WTC11 (cell line): ENCODE measurements around the gene MRNIP. TPM values are rescaled to one million over a fixed set of nuclear protein-coding genes. Genes with fewer than 3 reads are reported as not detected.
A peak's percentile ranks its signal among the peaks of the same experiment; 100 is the strongest.

ENCODE experiments used
- ATAC-seq: fragments of 200-7000 bp; cut with Tn5 transposase; 2 replicates; pipeline ENCODE4 v1.10.0; 2021; ENCODE audit warnings: mild to moderate bottlenecking, moderate library complexity
- CTCF ChIA-PET: fragments of 300-600 bp; sonication (Branson Sonifier 250); formaldehyde crosslinking; loops from one replicate; lab custom pipeline; 2021; ENCODE audit warnings: antibody characterized with exemption; lab: Charles Lee
- POLR2A ChIA-PET: fragments of 350-600 bp; sonication (Branson Sonifier 250); formaldehyde crosslinking; loops from one replicate; lab custom pipeline; 2021; ENCODE audit warnings: antibody characterized with exemption; lab: Charles Lee
- DNase-seq: peaks from one replicate; pipeline ENCODE4 v3.0.0; 2021; ENCODE audit warnings: low spot score
- H3K27ac Mint-ChIP-seq: 2 replicates; pipeline ENCODE4 v1.8.0; 2021; ENCODE audit warnings: mixed read lengths
- H3K27me3 Mint-ChIP-seq: 2 replicates; pipeline ENCODE4 v1.8.0; 2021; ENCODE audit warnings: low read depth, mild to moderate bottlenecking, moderate library complexity, mixed read lengths
- H3K36me3 Mint-ChIP-seq: 2 replicates; pipeline ENCODE4 v1.8.0; 2021; ENCODE audit warnings: mixed read lengths
- H3K4me1 Mint-ChIP-seq: 2 replicates; pipeline ENCODE4 v1.8.0; 2022; ENCODE audit warnings: mixed read lengths
- H3K4me3 Mint-ChIP-seq: 2 replicates; pipeline ENCODE4 v1.8.0; 2021; ENCODE audit warnings: mild to moderate bottlenecking, moderate library complexity, mixed read lengths
- H3K9me3 Mint-ChIP-seq: 2 replicates; pipeline ENCODE4 v1.8.0; 2021; ENCODE audit warnings: mixed read lengths
- CBFB ChIP-seq: sonication (generic); formaldehyde crosslinking; IDR thresholded peaks from 2 replicates; pipeline ENCODE4 v1.8.1; 2022; ENCODE audit warnings: mild to moderate bottlenecking, low read depth, missing genetic modification reagents
- FOXJ3 ChIP-seq: sonication (generic); formaldehyde crosslinking; IDR thresholded peaks from 2 replicates; pipeline ENCODE4 v1.9.0; 2021; ENCODE audit warnings: missing genetic modification reagents, mild to moderate bottlenecking, borderline replicate concordance
- HMGA2 ChIP-seq: fragments of 250-450 bp; sonication (Bioruptor Pico); IDR thresholded peaks from 2 replicates; pipeline ENCODE4 v1.4.0; 2021; ENCODE audit warnings: mild to moderate bottlenecking, moderate library complexity
- MYBL2 ChIP-seq: sonication (generic); formaldehyde crosslinking; IDR thresholded peaks from 2 replicates; pipeline ENCODE4 v1.8.1; 2023; ENCODE audit warnings: mild to moderate bottlenecking, moderate library complexity, missing genetic modification reagents
- NFYB ChIP-seq: sonication (generic); formaldehyde crosslinking; conservative IDR thresholded peaks from 2 replicates; pipeline ENCODE4 v1.8.0; 2022; ENCODE audit warnings: low read depth, missing genetic modification reagents
- NR1H2 ChIP-seq: sonication (generic); formaldehyde crosslinking; IDR thresholded peaks from 2 replicates; pipeline ENCODE4 v1.9.0; 2021; ENCODE audit warnings: mild to moderate bottlenecking, moderate library complexity, missing genetic modification reagents
- NR3C1 ChIP-seq: sonication (generic); formaldehyde crosslinking; conservative IDR thresholded peaks from 2 replicates; pipeline ENCODE4 v1.8.1; 2023; ENCODE audit warnings: low read depth, mild to moderate bottlenecking, missing genetic modification reagents
- RORB ChIP-seq: fragments of 250-450 bp; sonication (Bioruptor Pico); IDR thresholded peaks from 2 replicates; pipeline ENCODE4 v1.9.0; 2021; ENCODE audit warnings: mild to moderate bottlenecking
- TEAD4 ChIP-seq: sonication (generic); formaldehyde crosslinking; IDR thresholded peaks from 2 replicates; pipeline ENCODE4 v1.8.0; 2022; ENCODE audit warnings: mild to moderate bottlenecking, missing genetic modification reagents
- ZNF138 ChIP-seq: sonication (generic); formaldehyde crosslinking; conservative IDR thresholded peaks from 2 replicates; pipeline ENCODE4 v1.8.1; 2022; ENCODE audit warnings: mild to moderate bottlenecking, moderate library complexity, missing genetic modification reagents
- ZNF423 ChIP-seq: fragments of 250-450 bp; sonication (Bioruptor Pico); IDR thresholded peaks from 2 replicates; pipeline ENCODE4 v2.1.2; 2022; ENCODE audit warnings: mild to moderate bottlenecking, moderate library complexity
- ZNF671 ChIP-seq: fragments of 250-450 bp; sonication (Bioruptor Pico); IDR thresholded peaks from 2 replicates; pipeline ENCODE4 v1.8.0; 2021; ENCODE audit warnings: mild to moderate bottlenecking
- total RNA-seq: library from RNA; stranded (reverse); gene quantifications from 3 replicates; pipeline ENCODE4 v1.2.3, GENCODE V29; 2021
- TF ChIP-seq, protein P1 (sequence below): sonication (generic); formaldehyde crosslinking; IDR thresholded peaks from 2 replicates; pipeline ENCODE4 v1.8.1; 2023; ENCODE audit warnings: mild to moderate bottlenecking, missing genetic modification reagents, borderline replicate concordance
- TF ChIP-seq, protein P2 (sequence below): sonication (generic); formaldehyde crosslinking; IDR thresholded peaks from 2 replicates; pipeline ENCODE4 v1.8.0; 2022; ENCODE audit warnings: mild to moderate bottlenecking, missing genetic modification reagents
- TF ChIP-seq, protein P3 (sequence below): sonication (generic); formaldehyde crosslinking; IDR thresholded peaks from 2 replicates; pipeline ENCODE4 v1.8.1; 2022; ENCODE audit warnings: mild to moderate bottlenecking, missing genetic modification reagents, moderate library complexity, borderline replicate concordance
- TF ChIP-seq, protein P4 (sequence below): fragments of 250-450 bp; sonication (Bioruptor Pico); IDR thresholded peaks from 2 replicates; pipeline ENCODE4 v1.8.0; 2021; ENCODE audit warnings: mild to moderate bottlenecking
- TF ChIP-seq, protein P5 (sequence below): sonication (generic); formaldehyde crosslinking; IDR thresholded peaks from 2 replicates; pipeline ENCODE4 v1.8.0; 2023; ENCODE audit warnings: mild to moderate bottlenecking, missing genetic modification reagents

MRNIP gene
- total RNA-seq, 1 experiment from 2014 or later: 42.0 TPM

DNA sequence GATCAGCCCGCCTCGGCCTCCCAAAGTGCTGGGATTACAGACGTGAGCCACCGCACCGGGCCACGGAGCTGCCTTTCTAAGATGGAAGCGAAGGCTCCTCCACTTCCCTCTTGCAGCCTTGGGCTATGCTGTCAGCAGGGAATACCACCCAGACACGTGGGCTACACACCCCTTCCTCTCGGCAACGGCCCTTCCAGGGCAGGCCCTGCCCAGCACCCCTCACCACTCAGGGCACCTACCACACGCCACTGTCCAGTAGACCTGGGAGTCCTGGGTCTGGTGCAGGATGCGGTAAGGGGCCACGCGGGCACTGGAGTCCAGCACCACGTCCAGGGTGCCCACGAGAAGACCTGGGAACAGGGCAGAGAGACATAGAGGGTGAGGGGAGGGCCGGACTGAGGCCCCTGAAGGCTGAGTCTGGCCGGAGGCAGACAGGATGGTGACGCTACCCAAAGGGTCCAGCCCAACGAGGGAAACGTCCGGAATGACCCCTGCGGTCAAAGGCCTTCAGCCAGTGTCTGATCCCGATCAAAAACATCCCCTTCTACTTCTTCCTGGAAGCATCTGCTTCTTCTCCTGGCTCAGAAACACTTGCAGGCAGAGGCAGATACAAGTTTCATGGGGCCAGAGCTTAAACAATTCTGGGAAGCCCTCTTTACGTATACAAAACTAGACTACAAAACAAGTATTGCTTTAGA is 46.0 kb upstream of the MRNIP start (continued):
- TF ChIP-seq, protein P1, sequence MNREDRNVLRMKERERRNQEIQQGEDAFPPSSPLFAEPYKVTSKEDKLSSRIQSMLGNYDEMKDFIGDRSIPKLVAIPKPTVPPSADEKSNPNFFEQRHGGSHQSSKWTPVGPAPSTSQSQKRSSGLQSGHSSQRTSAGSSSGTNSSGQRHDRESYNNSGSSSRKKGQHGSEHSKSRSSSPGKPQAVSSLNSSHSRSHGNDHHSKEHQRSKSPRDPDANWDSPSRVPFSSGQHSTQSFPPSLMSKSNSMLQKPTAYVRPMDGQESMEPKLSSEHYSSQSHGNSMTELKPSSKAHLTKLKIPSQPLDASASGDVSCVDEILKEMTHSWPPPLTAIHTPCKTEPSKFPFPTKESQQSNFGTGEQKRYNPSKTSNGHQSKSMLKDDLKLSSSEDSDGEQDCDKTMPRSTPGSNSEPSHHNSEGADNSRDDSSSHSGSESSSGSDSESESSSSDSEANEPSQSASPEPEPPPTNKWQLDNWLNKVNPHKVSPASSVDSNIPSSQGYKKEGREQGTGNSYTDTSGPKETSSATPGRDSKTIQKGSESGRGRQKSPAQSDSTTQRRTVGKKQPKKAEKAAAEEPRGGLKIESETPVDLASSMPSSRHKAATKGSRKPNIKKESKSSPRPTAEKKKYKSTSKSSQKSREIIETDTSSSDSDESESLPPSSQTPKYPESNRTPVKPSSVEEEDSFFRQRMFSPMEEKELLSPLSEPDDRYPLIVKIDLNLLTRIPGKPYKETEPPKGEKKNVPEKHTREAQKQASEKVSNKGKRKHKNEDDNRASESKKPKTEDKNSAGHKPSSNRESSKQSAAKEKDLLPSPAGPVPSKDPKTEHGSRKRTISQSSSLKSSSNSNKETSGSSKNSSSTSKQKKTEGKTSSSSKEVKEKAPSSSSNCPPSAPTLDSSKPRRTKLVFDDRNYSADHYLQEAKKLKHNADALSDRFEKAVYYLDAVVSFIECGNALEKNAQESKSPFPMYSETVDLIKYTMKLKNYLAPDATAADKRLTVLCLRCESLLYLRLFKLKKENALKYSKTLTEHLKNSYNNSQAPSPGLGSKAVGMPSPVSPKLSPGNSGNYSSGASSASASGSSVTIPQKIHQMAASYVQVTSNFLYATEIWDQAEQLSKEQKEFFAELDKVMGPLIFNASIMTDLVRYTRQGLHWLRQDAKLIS (CRISPR knock-in tag): no peak
- TF ChIP-seq ZNF423 (CRISPR knock-in tag): no peak
- TF ChIP-seq, all 79 proteins: peak for 0

DNA sequence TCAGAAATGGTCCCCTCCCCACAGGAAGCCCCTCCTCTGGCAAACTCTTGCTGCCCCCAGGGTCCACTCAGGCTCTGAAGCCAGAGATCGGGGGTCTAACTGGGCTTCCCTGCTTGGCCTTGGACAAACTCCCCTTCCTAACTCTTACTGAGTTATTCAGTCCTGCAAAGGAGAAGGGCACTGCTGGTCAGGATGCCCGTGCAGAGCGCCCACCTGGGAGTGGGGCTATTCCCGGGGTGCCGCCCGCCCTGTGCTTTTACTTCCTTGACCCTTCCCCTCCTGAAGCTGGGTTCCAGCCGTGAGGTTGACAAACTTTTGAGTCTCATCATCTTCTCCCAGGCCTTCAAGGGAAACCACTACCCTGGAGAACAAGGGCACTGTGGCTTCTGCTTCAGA is 44.1 kb upstream of the MRNIP start:
- DNase-seq: no peak
- POLR2A ChIA-PET: no interaction called here
- H3K4me1 Mint-ChIP-seq: peaks cover 3% of the 10 kb centered on the region; the same call in 1 of the 2 replicates
- H3K4me3 Mint-ChIP-seq: no peak overlapping the region
- H3K27me3 Mint-ChIP-seq: no peaks in the 10 kb centered on the region
- TF ChIP-seq ZNF671: no peak
- no peak for TF ChIP-seq NR3C1
- TF ChIP-seq, protein P2, sequence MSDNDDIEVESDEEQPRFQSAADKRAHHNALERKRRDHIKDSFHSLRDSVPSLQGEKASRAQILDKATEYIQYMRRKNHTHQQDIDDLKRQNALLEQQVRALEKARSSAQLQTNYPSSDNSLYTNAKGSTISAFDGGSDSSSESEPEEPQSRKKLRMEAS (CRISPR knock-in tag): no peak
- TF ChIP-seq HMGA2 (CRISPR knock-in tag): no peak
- TF ChIP-seq TEAD4 (CRISPR knock-in tag): no peak
- no peak for TF ChIP-seq RORB (CRISPR knock-in tag)
- TF ChIP-seq, protein P3, sequence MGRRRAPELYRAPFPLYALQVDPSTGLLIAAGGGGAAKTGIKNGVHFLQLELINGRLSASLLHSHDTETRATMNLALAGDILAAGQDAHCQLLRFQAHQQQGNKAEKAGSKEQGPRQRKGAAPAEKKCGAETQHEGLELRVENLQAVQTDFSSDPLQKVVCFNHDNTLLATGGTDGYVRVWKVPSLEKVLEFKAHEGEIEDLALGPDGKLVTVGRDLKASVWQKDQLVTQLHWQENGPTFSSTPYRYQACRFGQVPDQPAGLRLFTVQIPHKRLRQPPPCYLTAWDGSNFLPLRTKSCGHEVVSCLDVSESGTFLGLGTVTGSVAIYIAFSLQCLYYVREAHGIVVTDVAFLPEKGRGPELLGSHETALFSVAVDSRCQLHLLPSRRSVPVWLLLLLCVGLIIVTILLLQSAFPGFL (CRISPR knock-in tag): no peak
- no peak for TF ChIP-seq ZNF138 (CRISPR knock-in tag)
- no peak for TF ChIP-seq ZNF423 (CRISPR knock-in tag)
- TF ChIP-seq MYBL2 (CRISPR knock-in tag): no peak
- no peak for TF ChIP-seq NFYB (CRISPR knock-in tag)
- TF ChIP-seq, protein P4, sequence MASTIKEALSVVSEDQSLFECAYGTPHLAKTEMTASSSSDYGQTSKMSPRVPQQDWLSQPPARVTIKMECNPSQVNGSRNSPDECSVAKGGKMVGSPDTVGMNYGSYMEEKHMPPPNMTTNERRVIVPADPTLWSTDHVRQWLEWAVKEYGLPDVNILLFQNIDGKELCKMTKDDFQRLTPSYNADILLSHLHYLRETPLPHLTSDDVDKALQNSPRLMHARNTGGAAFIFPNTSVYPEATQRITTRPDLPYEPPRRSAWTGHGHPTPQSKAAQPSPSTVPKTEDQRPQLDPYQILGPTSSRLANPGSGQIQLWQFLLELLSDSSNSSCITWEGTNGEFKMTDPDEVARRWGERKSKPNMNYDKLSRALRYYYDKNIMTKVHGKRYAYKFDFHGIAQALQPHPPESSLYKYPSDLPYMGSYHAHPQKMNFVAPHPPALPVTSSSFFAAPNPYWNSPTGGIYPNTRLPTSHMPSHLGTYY (CRISPR knock-in tag): no peak
- no peak for TF ChIP-seq CBFB (CRISPR knock-in tag)
- TF ChIP-seq, all 79 proteins: peak for 0
- Mint-ChIP-seq H3K36me3 (peaks cover 30% of the 10 kb centered on the region), H3K27ac (no peak overlapping the region), H3K9me3 (no peaks in the 10 kb centered on the region)
- ATAC-seq: no peak
- CTCF ChIA-PET: no interaction called here

DNA sequence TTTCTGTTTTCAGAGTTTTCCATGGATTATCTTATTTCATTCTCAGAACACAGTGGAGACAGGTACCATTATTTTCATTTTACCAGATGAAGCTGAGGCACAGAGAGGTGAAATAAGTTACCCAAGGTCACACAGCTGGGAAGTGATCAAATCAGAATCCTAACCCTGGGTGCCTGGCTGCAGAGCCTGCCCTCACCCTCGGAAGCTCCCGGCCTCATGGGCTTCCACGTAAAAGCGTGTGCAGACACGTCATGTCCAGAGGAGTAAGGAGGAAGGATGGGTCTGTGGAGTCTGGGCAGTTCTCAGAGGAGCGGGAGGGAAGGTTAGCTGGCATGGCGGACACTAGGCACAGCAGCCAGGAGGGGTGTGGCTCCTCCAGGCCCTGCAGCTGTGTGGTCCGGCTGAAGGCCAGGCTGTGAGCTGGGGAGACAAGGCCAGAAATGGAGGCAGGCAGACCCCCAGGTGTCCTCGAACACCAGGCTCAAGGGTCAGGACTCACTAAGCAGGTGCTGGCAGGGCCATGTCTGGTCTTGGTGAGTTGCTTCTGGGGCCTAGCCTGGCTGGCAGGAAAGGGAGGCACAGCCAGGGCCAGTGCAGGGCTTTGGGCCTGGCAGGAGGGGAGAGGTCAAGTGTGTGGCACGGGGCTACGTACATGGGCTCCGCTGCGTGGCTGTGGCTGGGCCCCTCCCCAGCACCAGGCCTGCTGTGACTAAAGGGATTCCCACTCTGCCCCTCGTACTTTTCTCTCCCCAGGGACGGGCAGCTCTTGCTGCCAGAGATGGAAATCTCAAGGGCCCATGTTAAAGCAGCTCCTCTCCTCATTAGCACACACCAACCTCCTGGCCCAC is 43.5 kb upstream of the MRNIP start:
- ATAC-seq (no peak), DNase-seq (no peak)
- Mint-ChIP-seq H3K9me3 (no peaks in the 10 kb centered on the region), H3K27me3 (no peaks in the 10 kb centered on the region), H3K36me3 (peaks cover 35% of the 10 kb centered on the region), H3K27ac (0 out of 2 replicates have a peak overlapping the region, but pooled peaks have one; percentile 2), H3K4me1 (peaks cover 3% of the 10 kb centered on the region; the same call in 1 of the 2 replicates), H3K4me3 (no peak overlapping the region)
- POLR2A ChIA-PET: no interaction called here
- CTCF ChIA-PET: no interaction called here
- TF ChIP-seq, protein P5, sequence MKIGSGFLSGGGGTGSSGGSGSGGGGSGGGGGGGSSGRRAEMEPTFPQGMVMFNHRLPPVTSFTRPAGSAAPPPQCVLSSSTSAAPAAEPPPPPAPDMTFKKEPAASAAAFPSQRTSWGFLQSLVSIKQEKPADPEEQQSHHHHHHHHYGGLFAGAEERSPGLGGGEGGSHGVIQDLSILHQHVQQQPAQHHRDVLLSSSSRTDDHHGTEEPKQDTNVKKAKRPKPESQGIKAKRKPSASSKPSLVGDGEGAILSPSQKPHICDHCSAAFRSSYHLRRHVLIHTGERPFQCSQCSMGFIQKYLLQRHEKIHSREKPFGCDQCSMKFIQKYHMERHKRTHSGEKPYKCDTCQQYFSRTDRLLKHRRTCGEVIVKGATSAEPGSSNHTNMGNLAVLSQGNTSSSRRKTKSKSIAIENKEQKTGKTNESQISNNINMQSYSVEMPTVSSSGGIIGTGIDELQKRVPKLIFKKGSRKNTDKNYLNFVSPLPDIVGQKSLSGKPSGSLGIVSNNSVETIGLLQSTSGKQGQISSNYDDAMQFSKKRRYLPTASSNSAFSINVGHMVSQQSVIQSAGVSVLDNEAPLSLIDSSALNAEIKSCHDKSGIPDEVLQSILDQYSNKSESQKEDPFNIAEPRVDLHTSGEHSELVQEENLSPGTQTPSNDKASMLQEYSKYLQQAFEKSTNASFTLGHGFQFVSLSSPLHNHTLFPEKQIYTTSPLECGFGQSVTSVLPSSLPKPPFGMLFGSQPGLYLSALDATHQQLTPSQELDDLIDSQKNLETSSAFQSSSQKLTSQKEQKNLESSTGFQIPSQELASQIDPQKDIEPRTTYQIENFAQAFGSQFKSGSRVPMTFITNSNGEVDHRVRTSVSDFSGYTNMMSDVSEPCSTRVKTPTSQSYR (CRISPR knock-in tag): no peak
- no peak for TF ChIP-seq NR1H2 (CRISPR knock-in tag)
- TF ChIP-seq, protein P1 (CRISPR knock-in tag): no peak
- no peak for TF ChIP-seq FOXJ3 (CRISPR knock-in tag)
